Measurements from ENCODE around the gene UNKL. TPM values are rescaled to one million over a fixed set of nuclear protein-coding genes. Genes with fewer than 3 reads are reported as not detected.

Gene UNKL
- polyA plus RNA-seq, 1 donor = 19.8 TPM

GRCh38 chr16:1401758-1402154 lies 12.7 kb downstream of the UNKL start:
- DNase-seq = no peak

GRCh38 chr16:1401061-1401757 lies 13.3 kb downstream of the UNKL start:
- no peak for DNase-seq

- no peak for DNase-seq
Measured at GRCh38 chr16:1398826-1399581, 15.5 kb downstream of the UNKL start.

GRCh38 chr16:1398351-1398750 lies 16.2 kb downstream of the UNKL start:
- DNase-seq = no peak

GRCh38 chr16:1397779-1398178 lies 16.7 kb downstream of the UNKL start:
- no peak for DNase-seq

GRCh38 chr16:1395444-1396031 lies 19.0 kb downstream of the UNKL start:
- no peak for DNase-seq

- DNase-seq = no peak
Measured at GRCh38 chr16:1394367-1394951, 20.0 kb downstream of the UNKL start.

- DNase-seq = no peak
Measured at GRCh38 chr16:1393613-1394176, 20.8 kb downstream of the UNKL start.

- no peak for DNase-seq
Measured at GRCh38 chr16:1392826-1393225, 21.7 kb downstream of the UNKL start.

GRCh38 chr16:1390239-1390779 lies 24.2 kb downstream of the UNKL start:
- DNase-seq = no peak

GRCh38 chr16:1389762-1390161 lies 24.7 kb downstream of the UNKL start:
- no peak for DNase-seq

GRCh38 chr16:1387331-1387730 lies 27.2 kb downstream of the UNKL start:
- DNase-seq = no peak

GRCh38 chr16:1385232-1385631 lies 29.3 kb downstream of the UNKL start:
- DNase-seq = no peak

GRCh38 chr16:1383556-1383955 lies 30.9 kb downstream of the UNKL start:
- DNase-seq = no peak

- no peak for DNase-seq
Measured at GRCh38 chr16:1381612-1382406, 32.7 kb downstream of the UNKL start.

GRCh38 chr16:1380195-1380594 lies 34.3 kb downstream of the UNKL start:
- DNase-seq = no peak

GRCh38 chr16:1379304-1380076 lies 35.0 kb downstream of the UNKL start:
- DNase-seq = peak; percentile 29

GRCh38 chr16:1378804-1379303 lies 35.6 kb downstream of the UNKL start:
- peak; percentile 5 for DNase-seq

- DNase-seq = no peak
Measured at GRCh38 chr16:1378087-1378803, 36.3 kb downstream of the UNKL start.
